GM18868 (cell line): ENCODE data around the gene PGA4.
"Not testable (repeated sequence)": the region's sequence is repeated elsewhere in the genome, so short reads cannot be mapped to it uniquely, and the experiment has no call there.

Experiments used
- ATAC-seq: cut with Tn5 transposase; IDR thresholded peaks from one replicate; pipeline ENCODE4 v1.9.1; 2021; ENCODE audit warnings: mild to moderate bottlenecking, moderate library complexity; ENCODE audit not compliant: unreplicated experiment

The PGA4 gene

DNA sequence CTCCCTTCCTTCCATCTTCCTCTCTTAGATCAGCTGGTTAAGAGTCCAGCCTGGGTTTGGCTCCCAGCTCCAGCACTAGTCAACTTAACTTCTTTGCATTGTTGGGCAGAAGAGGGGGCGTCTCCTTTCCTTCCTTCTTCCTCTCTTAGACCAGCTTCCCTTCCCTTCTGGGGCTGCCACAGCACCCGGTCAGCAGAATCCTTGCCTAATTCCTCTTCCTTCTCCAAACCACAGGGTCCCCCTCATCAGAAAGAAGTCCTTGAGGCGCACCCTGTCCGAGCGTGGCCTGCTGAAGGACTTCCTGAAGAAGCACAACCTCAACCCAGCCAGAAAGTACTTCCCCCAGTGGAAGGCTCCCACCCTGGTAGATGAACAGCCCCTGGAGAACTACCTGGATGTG is 18.3 kb upstream of the PGA4 start:
- not testable (repeated sequence) for ATAC-seq

DNA sequence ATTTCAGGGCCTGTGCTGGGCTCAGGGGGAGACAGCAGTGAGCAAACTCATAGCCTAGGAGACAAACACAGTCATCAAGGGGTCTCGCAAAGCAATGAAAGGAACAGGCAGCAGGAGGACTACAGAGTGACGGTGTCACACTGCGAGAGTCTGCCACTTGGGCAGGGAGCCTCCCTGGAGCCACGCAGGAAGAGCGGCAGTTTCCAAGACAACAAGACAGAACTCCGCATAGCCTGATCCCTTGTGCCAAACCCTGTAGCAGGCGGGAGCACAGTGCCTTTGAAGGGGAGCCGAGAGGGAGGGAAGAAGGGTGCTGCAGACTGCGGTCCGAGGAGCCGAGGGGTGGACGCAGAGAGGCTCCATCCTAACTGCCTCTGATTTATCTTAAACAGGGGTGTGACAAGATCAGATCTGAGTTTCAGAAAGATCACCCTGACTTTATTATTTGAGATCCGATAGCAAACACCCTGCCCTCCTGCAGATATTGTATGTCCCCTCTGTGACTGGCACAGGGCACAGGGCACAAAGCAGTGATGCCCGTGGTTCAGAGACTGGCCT is 17.6 kb upstream of the PGA4 start:
- not testable (repeated sequence) for ATAC-seq

DNA sequence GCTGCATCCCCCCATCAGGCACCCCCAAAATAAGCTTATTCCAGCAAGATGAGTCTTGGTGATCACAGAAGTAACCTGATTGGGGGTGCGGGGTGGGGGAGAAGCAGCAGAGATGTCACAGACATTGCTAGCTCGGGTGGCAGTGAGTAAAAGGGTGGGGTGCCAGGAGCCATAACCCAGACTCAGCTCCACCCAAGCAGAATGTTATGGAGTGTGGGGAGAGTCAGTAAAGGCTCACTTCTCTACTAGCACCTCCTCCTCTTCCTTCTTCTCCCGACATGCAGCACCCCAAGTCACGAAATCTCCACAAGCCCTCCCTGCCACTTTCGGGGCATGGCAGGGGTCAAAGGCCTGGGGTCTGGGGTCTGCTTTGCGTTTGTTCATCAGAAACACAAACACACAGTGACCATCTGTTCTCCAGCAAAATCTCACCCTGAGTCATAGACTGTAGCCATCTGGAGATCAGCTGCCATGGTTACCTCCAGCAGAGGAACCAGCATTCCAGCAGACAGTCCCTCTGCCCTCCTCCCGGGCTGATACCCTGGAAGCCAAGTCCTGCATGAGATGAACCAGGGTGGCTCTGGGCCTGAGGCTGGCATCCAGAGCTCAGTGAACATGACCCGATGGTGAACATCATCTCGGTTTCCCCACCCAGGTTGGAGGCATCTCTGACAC is 14.4 kb upstream of the PGA4 start:
- not testable (repeated sequence) for ATAC-seq

DNA sequence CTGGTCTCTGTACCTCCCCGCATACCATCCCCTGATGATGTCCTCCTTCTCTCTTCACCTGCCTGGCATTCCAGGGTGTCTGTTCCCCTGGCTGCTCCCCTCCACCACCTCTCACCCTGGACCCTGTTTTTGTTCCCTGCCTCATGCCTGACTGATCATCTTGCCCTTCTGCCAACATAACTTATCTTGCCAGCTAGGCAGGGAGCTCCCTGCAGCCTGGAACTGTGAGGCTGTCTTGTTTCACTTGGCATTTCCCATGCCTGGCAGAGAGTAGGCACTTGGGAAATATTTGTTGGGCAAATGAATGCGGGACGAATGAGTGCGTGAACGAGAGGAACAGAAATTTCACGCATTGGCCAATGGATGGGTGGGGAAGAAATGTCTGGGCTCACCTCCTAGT is 11.5 kb upstream of the PGA4 start:
- not testable (repeated sequence) for ATAC-seq

DNA sequence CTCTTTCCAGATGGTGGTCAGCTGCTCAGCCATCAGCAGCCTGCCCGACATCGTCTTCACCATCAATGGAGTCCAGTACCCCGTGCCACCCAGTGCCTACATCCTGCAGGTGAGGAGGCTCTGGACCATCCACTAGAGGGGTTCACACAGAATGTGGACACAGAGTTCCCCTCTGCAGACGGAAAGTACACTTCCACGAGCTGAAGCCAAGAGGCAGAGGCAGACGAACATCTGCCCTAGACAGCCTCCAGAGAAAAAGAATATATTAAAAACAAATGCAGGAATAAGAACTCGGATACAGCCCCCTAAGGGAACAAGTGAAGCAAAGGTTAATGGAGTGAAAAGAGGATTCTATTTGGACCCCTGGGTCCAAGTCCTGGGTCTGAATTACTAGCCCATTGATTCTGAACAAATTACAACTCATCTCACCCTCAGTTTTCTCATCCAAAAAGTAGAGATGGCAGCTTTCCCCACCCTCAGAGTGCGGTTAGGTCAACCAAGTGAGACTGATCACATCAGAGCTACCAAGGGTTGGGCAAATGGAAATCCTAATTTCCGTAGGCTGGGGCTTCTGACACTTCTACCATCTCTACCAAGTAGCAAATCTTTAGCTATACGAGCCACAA is 10.7 kb upstream of the PGA4 start:
- not testable (repeated sequence) for ATAC-seq

DNA sequence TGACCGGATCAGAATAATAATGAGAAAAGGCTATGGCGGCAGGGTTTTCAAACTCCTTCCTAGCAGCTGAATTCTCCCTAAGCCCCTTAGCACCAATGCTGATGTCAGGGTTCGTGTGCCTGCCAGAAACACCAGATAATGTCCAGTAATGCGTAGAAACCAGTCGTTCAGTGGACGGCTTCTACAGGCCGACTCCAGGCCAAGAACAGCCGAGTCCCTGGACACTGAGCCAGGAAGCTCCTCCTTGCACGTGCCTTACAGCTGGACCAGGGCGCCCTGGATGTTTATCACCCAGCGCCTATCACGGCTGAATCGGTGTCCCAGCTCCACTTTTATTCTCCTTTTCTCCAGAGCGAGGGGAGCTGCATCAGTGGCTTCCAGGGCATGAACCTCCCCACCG is 9.9 kb upstream of the PGA4 start:
- ATAC-seq = not testable (repeated sequence)

DNA sequence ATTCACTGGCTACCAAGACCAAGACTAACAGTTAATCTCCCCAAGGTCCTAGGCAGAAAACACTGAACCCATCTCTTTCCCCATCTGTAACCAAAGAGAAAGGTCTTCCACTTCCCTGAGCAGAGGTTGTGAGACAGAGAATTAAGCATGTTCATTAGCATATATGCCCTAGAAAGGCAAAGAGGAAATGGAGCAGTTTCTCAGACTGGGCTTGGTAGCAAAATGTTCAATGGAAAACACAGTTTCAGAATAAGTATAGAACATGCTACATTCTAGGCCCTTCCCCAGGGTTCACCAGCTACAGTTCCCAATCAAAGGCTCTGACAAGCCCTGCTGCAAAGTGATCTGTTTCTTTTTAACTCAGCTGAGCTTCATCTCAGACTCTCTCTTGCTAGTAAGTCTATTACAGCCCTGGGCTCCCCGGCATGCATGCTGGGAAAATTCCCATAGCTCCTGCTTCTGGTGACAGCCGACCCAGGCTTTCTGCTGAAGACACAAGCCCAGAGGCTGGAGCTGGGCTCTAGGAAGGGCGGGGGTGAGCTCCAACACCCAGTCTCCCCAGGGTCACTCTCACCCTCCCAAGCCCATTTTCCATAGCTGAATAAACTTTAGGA is 8.3 kb upstream of the PGA4 start:
- not testable (repeated sequence) for ATAC-seq

DNA sequence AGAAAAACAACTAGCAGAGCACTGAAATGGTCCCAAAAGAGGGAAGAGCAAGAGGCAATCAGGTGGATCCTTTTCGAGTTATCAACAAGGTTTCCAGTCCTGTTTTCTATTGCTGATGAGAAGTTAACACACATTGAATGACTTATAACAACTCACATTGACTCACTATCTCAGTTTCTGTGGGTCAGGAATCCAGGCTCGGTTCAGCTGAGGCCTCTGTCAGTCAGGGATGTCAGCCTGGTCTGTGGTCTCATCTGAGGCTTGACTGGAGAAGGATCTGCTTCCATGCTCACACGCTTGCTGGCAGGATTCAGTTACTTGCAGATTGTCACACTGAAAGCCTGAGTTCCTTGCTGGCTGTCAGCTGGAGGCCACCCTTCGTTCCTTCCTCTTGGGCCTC is 3.8 kb upstream of the PGA4 start:
- ATAC-seq = not testable (repeated sequence)

DNA sequence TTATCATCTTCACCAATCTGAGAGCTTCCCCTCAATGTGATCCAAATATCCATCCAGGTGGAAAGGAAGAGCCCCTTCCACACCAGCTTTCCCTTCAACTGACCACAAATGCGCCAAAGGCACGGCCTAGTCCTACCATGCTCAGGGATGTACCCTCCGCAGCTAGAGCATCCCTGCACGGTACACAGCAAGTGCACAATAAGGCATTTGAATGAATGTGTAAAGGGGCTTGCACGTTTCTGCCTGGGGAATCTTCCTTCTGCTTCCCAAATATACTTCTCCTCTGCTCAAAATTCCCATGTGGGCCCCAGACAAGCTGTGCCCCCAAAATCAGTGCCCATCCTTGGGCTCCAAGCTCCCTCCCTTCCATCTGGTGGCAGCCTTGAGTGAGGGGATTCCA is 3.1 kb upstream of the PGA4 start:
- not testable (repeated sequence) for ATAC-seq

DNA sequence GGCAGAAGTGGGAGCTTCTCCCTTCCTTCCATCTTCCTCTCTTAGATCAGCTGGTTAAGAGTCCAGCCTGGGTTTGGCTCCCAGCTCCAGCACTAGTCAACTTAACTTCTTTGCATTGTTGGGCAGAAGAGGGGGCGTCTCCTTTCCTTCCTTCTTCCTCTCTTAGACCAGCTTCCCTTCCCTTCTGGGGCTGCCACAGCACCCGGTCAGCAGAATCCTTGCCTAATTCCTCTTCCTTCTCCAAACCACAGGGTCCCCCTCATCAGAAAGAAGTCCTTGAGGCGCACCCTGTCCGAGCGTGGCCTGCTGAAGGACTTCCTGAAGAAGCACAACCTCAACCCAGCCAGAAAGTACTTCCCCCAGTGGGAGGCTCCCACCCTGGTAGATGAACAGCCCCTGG is 545 bp downstream of the PGA4 start:
- not testable (repeated sequence) for ATAC-seq

DNA sequence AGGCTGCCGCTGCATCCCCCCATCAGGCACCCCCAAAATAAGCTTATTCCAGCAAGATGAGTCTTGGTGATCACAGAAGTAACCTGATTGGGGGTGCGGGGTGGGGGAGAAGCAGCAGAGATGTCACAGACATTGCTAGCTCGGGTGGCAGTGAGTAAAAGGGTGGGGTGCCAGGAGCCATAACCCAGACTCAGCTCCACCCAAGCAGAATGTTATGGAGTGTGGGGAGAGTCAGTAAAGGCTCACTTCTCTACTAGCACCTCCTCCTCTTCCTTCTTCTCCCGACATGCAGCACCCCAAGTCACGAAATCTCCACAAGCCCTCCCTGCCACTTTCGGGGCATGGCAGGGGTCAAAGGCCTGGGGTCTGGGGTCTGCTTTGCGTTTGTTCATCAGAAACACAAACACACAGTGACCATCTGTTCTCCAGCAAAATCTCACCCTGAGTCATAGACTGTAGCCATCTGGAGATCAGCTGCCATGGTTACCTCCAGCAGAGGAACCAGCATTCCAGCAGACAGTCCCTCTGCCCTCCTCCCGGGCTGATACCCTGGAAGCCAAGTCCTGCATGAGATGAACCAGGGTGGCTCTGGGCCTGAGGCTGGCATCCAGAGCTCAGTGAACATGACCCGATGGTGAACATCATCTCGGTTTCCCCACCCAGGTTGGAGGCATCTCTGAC is 4.5 kb downstream of the PGA4 start:
- ATAC-seq = not testable (repeated sequence)

DNA sequence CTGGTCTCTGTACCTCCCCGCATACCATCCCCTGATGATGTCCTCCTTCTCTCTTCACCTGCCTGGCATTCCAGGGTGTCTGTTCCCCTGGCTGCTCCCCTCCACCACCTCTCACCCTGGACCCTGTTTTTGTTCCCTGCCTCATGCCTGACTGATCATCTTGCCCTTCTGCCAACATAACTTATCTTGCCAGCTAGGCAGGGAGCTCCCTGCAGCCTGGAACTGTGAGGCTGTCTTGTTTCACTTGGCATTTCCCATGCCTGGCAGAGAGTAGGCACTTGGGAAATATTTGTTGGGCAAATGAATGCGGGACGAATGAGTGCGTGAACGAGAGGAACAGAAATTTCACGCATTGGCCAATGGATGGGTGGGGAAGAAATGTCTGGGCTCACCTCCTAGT is 7.3 kb downstream of the PGA4 start:
- ATAC-seq = not testable (repeated sequence)

DNA sequence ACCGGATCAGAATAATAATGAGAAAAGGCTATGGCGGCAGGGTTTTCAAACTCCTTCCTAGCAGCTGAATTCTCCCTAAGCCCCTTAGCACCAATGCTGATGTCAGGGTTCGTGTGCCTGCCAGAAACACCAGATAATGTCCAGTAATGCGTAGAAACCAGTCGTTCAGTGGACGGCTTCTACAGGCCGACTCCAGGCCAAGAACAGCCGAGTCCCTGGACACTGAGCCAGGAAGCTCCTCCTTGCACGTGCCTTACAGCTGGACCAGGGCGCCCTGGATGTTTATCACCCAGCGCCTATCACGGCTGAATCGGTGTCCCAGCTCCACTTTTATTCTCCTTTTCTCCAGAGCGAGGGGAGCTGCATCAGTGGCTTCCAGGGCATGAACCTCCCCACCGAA is 8.9 kb downstream of the PGA4 start:
- ATAC-seq = not testable (repeated sequence)

DNA sequence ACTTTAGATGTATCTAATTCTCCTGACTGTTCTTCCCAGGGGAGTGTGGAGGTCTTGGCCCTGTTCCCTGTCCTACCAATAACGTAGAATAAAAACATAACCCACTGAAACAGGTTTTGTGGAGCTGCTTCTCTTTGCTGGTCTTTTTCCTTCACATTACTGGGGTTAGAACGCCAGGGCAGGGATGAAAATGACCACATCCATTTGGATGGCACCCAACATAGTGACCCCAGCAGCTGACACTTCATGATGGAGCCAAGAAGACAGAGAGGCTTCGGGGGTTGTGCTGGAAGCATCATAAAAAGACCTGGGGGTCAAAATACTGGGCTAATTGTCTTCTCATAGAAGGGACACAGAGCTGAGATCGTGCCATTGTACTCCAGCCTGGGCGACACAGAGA is 9.4 kb downstream of the PGA4 start:
- ATAC-seq = not testable (repeated sequence)

DNA sequence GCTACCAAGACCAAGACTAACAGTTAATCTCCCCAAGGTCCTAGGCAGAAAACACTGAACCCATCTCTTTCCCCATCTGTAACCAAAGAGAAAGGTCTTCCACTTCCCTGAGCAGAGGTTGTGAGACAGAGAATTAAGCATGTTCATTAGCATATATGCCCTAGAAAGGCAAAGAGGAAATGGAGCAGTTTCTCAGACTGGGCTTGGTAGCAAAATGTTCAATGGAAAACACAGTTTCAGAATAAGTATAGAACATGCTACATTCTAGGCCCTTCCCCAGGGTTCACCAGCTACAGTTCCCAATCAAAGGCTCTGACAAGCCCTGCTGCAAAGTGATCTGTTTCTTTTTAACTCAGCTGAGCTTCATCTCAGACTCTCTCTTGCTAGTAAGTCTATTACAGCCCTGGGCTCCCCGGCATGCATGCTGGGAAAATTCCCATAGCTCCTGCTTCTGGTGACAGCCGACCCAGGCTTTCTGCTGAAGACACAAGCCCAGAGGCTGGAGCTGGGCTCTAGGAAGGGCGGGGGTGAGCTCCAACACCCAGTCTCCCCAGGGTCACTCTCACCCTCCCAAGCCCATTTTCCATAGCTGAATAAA is 10.5 kb downstream of the PGA4 start:
- ATAC-seq = not testable (repeated sequence)

DNA sequence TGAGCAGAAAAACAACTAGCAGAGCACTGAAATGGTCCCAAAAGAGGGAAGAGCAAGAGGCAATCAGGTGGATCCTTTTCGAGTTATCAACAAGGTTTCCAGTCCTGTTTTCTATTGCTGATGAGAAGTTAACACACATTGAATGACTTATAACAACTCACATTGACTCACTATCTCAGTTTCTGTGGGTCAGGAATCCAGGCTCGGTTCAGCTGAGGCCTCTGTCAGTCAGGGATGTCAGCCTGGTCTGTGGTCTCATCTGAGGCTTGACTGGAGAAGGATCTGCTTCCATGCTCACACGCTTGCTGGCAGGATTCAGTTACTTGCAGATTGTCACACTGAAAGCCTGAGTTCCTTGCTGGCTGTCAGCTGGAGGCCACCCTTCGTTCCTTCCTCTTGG is 15.0 kb downstream of the PGA4 start:
- not testable (repeated sequence) for ATAC-seq

DNA sequence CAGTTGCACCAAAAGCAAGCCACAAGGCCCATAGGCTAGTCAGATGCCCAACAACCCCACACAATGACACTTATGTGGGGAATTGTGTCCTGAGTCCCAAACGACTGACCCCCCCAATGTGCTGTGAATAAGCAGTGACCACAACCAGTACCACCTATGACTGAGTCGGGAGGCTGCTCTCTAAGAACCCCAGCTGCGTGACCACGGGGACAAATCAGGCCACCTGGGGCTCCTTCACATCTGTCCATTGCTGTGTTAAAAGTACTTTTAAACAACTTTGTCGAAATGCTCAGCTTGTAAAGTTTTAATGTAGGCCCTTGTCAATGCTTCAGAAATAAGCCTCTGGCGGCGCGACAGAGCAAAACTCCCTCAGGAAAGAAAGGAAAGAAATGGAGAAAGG is 18.1 kb downstream of the PGA4 start:
- ATAC-seq = not testable (repeated sequence)

DNA sequence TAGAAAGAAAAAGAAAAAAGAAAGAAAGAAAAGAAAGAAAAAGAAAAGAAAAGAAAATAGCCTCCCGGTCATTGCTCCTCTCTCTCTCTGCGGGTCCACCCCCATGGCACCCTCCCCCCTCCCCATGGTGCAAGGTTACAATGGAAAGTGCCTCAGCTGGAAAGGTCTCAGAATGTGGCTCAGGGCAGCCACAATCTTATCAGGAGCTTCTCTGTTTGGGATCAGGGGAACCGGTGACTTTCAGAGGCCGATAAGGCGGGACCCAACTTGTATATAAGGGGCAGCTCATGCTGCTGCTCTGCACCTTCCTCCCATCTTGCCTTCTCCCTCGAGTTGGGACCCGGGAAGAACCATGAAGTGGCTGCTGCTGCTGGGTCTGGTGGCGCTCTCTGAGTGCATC is 18.7 kb downstream of the PGA4 start, which contains the start of gene PGA5:
TSS of gene PGA5 (plus strand) at position 301 of the 400 bp plus-strand sequence. CDS start at position 353, 52 bp downstream.
- not testable (repeated sequence) for ATAC-seq

DNA sequence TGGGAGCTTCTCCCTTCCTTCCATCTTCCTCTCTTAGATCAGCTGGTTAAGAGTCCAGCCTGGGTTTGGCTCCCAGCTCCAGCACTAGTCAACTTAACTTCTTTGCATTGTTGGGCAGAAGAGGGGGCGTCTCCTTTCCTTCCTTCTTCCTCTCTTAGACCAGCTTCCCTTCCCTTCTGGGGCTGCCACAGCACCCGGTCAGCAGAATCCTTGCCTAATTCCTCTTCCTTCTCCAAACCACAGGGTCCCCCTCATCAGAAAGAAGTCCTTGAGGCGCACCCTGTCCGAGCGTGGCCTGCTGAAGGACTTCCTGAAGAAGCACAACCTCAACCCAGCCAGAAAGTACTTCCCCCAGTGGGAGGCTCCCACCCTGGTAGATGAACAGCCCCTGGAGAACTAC is 19.4 kb downstream of the PGA4 start:
- not testable (repeated sequence) for ATAC-seq

DNA sequence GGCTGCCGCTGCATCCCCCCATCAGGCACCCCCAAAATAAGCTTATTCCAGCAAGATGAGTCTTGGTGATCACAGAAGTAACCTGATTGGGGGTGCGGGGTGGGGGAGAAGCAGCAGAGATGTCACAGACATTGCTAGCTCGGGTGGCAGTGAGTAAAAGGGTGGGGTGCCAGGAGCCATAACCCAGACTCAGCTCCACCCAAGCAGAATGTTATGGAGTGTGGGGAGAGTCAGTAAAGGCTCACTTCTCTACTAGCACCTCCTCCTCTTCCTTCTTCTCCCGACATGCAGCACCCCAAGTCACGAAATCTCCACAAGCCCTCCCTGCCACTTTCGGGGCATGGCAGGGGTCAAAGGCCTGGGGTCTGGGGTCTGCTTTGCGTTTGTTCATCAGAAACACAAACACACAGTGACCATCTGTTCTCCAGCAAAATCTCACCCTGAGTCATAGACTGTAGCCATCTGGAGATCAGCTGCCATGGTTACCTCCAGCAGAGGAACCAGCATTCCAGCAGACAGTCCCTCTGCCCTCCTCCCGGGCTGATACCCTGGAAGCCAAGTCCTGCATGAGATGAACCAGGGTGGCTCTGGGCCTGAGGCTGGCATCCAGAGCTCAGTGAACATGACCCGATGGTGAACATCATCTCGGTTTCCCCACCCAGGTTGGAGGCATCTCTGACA is 23.3 kb downstream of the PGA4 start:
- ATAC-seq = not testable (repeated sequence)
